ENCODE data around the gene UPF1. TPM values are rescaled to one million over a fixed set of nuclear protein-coding genes. Genes with fewer than 3 reads are reported as not detected.

UPF1 gene
- total RNA-seq, 3 donors from 2014 or later = 59.8 to 83.6 (median 75.2) TPM

- Histone ChIP-seq H3K27me3 (peaks cover 25 to 47% of the 10 kb centered on the region in 2 donors), H3K27ac (no peak overlapping the region), H3K4me3 (peak overlapping the region in 2 of 3 donors; percentile 18 to 46), H3K4me1 (peaks cover 7 to 16% of the 10 kb centered on the region in 2 donors), H3K9me3 (no peaks in the 10 kb centered on the region), H3K36me3 (no peaks in the 10 kb centered on the region)
- intact Hi-C loops (cut with DNase I; ENCODE audit: low total_unique reads) = no loop called here
- peak in 1 of 2 donors; percentile 70 for DNase-seq (ENCODE audit: low spot score in 2 of 2)
- no peak for TF ChIP-seq CTCF (IDR thresholded peaks at IDR 0.05)
- no peak for TF ChIP-seq POLR2AphosphoS5 (IDR thresholded peaks at IDR 0.05)
- TF ChIP-seq POLR2A (IDR thresholded peaks at IDR 0.05) = no peak
Measured at GRCh38 chr19:18785179-18786124, 46.3 kb upstream of the UPF1 start.

GRCh38 chr19:18788529-18789421 lies 43.0 kb upstream of the UPF1 start:
- H3K36me3 ChIP-seq = no peaks in the 10 kb centered on the region
- no peak for TF ChIP-seq CTCF (IDR thresholded peaks at IDR 0.05)
- no peak for TF ChIP-seq POLR2A (IDR thresholded peaks at IDR 0.05)
- TF ChIP-seq POLR2AphosphoS5 (IDR thresholded peaks at IDR 0.05) = no peak
- peaks cover 25 to 67% of the 10 kb centered on the region in 2 donors for H3K27me3 ChIP-seq
- H3K4me3 ChIP-seq = peak overlapping the region in 2 of 3 donors; percentile 40 to 61
- H3K27ac ChIP-seq = no peak overlapping the region
- intact Hi-C loops (cut with DNase I; ENCODE audit: low total_unique reads) = no loop called here
- H3K4me1 ChIP-seq = peaks cover 7 to 23% of the 10 kb centered on the region in 2 donors
- no peak for DNase-seq (ENCODE audit: low spot score in 2 of 2)
- H3K9me3 ChIP-seq = no peaks in the 10 kb centered on the region

GRCh38 chr19:18789422-18789869 lies 42.3 kb upstream of the UPF1 start:
- H3K27me3 ChIP-seq = peaks cover 25 to 68% of the 10 kb centered on the region in 2 donors
- no peaks in the 10 kb centered on the region for H3K36me3 ChIP-seq
- intact Hi-C loops (cut with DNase I; ENCODE audit: low total_unique reads) = no loop called here
- H3K4me3 ChIP-seq = peak overlapping the region; percentile 34 to 61 (median 40)
- H3K27ac ChIP-seq = no peak overlapping the region
- peaks cover 7 to 23% of the 10 kb centered on the region in 2 donors for H3K4me1 ChIP-seq
- no peaks in the 10 kb centered on the region for H3K9me3 ChIP-seq
- TF ChIP-seq POLR2AphosphoS5 (IDR thresholded peaks at IDR 0.05) (no peak), POLR2A (IDR thresholded peaks at IDR 0.05) (no peak), CTCF (IDR thresholded peaks at IDR 0.05) (no peak)
- no peak for DNase-seq (ENCODE audit: low spot score in 2 of 2)

- H3K4me1 ChIP-seq = peaks cover 7 to 23% of the 10 kb centered on the region in 2 donors
- H3K9me3 ChIP-seq = no peaks in the 10 kb centered on the region
- peak overlapping the region; percentile 34 to 61 (median 40) for H3K4me3 ChIP-seq
- intact Hi-C loops (cut with DNase I; ENCODE audit: low total_unique reads) = no loop called here
- H3K27ac ChIP-seq = no peak overlapping the region
- TF ChIP-seq POLR2AphosphoS5 (IDR thresholded peaks at IDR 0.05) (no peak), POLR2A (IDR thresholded peaks at IDR 0.05) (no peak), CTCF (IDR thresholded peaks at IDR 0.05) (no peak)
- H3K36me3 ChIP-seq = no peaks in the 10 kb centered on the region
- peaks cover 25 to 68% of the 10 kb centered on the region in 2 donors for H3K27me3 ChIP-seq
- DNase-seq (ENCODE audit: low spot score in 2 of 2) = no peak
Measured at GRCh38 chr19:18789883-18790565, 41.7 kb upstream of the UPF1 start.
